ENCODE results near the gene LSAMP. TPM values are rescaled to one million over a fixed set of nuclear protein-coding genes. Genes with fewer than 3 reads are reported as not detected.

Gene LSAMP
- total RNA-seq, 1 experiment from 2014 or later = 3.1 TPM

GRCh38 chr3:116165135-116165534, 280.2 kb downstream of the LSAMP start:
- Histone ChIP-seq H3K36me3 (ENCODE audit: control insufficient read depth, insufficient read depth, low read length) (no peaks in the 10 kb centered on the region), H3K4me3 (ENCODE audit: low read depth in 2 of 2, low read length in 2 of 2) (no peak overlapping the region), H3K27ac (ENCODE audit: low read length) (no peak overlapping the region), H3K27me3 (ENCODE audit: control insufficient read depth, insufficient read depth, low read length) (no peaks in the 10 kb centered on the region), H3K4me1 (ENCODE audit: control insufficient read depth, insufficient read depth, low read length) (no peaks in the 10 kb centered on the region), H3K9me3 (ENCODE audit: control insufficient read depth, insufficient read depth, low read depth, low read length) (no peaks in the 10 kb centered on the region)
- in situ Hi-C loops (cut with HindIII; ENCODE audit: low pct_unique_long_range_greater_than_20kb, low sequenced_read_pairs) = no loop called here
- TF ChIP-seq POLR2AphosphoS5 (IDR thresholded peaks at IDR 0.05; ENCODE audit: low read depth, low read length) (no peak), SIN3A (IDR thresholded peaks at IDR 0.05; ENCODE audit: borderline replicate concordance, insufficient read depth, low read depth, low read length) (no peak), CTCF (IDR thresholded peaks at IDR 0.05) (no peak), TCF7L2 (IDR thresholded peaks at IDR 0.05; ENCODE audit: low read depth, low read length) (no peak), REST (IDR thresholded peaks at IDR 0.05; ENCODE audit: insufficient read depth in 1 of 2, low read depth in 2 of 2, low read length in 1 of 2) (no peak)
- no TSS peak for BruUV-seq (replicated peaks)
- ChIA-PET POLR2A (no interaction called here), CTCF (no interaction called here)
- intact Hi-C loops (cut with micrococcal nuclease; ENCODE audit: unreplicated experiment) = no loop called here
- DNase-seq (ENCODE audit: low read depth, low spot score) (no peak), ATAC-seq (no peak)

GRCh38 chr3:116164039-116164438, 281.2 kb downstream of the LSAMP start:
- intact Hi-C loops (cut with micrococcal nuclease; ENCODE audit: unreplicated experiment) = no loop called here
- Histone ChIP-seq H3K36me3 (ENCODE audit: control insufficient read depth, insufficient read depth, low read length) (no peaks in the 10 kb centered on the region), H3K4me1 (ENCODE audit: control insufficient read depth, insufficient read depth, low read length) (no peaks in the 10 kb centered on the region), H3K9me3 (ENCODE audit: control insufficient read depth, insufficient read depth, low read depth, low read length) (no peaks in the 10 kb centered on the region), H3K27me3 (ENCODE audit: control insufficient read depth, insufficient read depth, low read length) (no peaks in the 10 kb centered on the region), H3K27ac (ENCODE audit: low read length) (no peak overlapping the region), H3K4me3 (ENCODE audit: low read depth in 2 of 2, low read length in 2 of 2) (no peak overlapping the region)
- CTCF ChIA-PET = no interaction called here
- ATAC-seq = no peak
- no peak for DNase-seq (ENCODE audit: low read depth, low spot score)
- TF ChIP-seq TCF7L2 (IDR thresholded peaks at IDR 0.05; ENCODE audit: low read depth, low read length) (no peak), SIN3A (IDR thresholded peaks at IDR 0.05; ENCODE audit: borderline replicate concordance, insufficient read depth, low read depth, low read length) (no peak), REST (IDR thresholded peaks at IDR 0.05; ENCODE audit: insufficient read depth in 1 of 2, low read depth in 2 of 2, low read length in 1 of 2) (no peak), POLR2AphosphoS5 (IDR thresholded peaks at IDR 0.05; ENCODE audit: low read depth, low read length) (no peak), CTCF (IDR thresholded peaks at IDR 0.05) (no peak)
- no TSS peak for BruUV-seq (replicated peaks)
- in situ Hi-C loops (cut with HindIII; ENCODE audit: low pct_unique_long_range_greater_than_20kb, low sequenced_read_pairs) = no loop called here
- POLR2A ChIA-PET = no interaction called here
